GM10847 (cell line): Measurements from ENCODE around the gene ASS1.

ENCODE experiments used
- POLR2A ChIP-seq: IDR thresholded peaks from 2 replicates; pipeline ENCODE4 v1.6.1; 2011; ENCODE audit not compliant: insufficient read length; ENCODE audit errors: extremely low read depth

ASS1 gene

GRCh38 chr9:130501639-130502038 is 56.9 kb downstream of the ASS1 start:
- no peak for TF ChIP-seq POLR2A

- no peak for TF ChIP-seq POLR2A
Measured at GRCh38 chr9:130508218-130508617, 63.5 kb downstream of the ASS1 start.

GRCh38 chr9:130512199-130512598 is 67.4 kb downstream of the ASS1 start:
- TF ChIP-seq POLR2A, result no peak

- TF ChIP-seq POLR2A, result no peak
Measured at GRCh38 chr9:130513078-130513477, 68.3 kb downstream of the ASS1 start.

GRCh38 chr9:130518233-130518632 is 73.5 kb downstream of the ASS1 start:
- no peak for TF ChIP-seq POLR2A

GRCh38 chr9:130518943-130519799 is 74.4 kb downstream of the ASS1 start:
- TF ChIP-seq POLR2A, result no peak

- TF ChIP-seq POLR2A, result no peak
Measured at GRCh38 chr9:130519927-130520326, 75.2 kb downstream of the ASS1 start.

GRCh38 chr9:130521715-130522114 is 77.0 kb downstream of the ASS1 start:
- no peak for TF ChIP-seq POLR2A

GRCh38 chr9:130522233-130522808 is 77.6 kb downstream of the ASS1 start:
- no peak for TF ChIP-seq POLR2A

GRCh38 chr9:130523921-130524320 is 79.2 kb downstream of the ASS1 start:
- no peak for TF ChIP-seq POLR2A

- no peak for TF ChIP-seq POLR2A
Measured at GRCh38 chr9:130526193-130526853, 81.6 kb downstream of the ASS1 start.

- TF ChIP-seq POLR2A, result no peak
Measured at GRCh38 chr9:130526854-130527650, 82.3 kb downstream of the ASS1 start.

GRCh38 chr9:130527651-130528310 is 83.0 kb downstream of the ASS1 start:
- TF ChIP-seq POLR2A, result no peak

- no peak for TF ChIP-seq POLR2A
Measured at GRCh38 chr9:130528674-130529073, 83.9 kb downstream of the ASS1 start.

- TF ChIP-seq POLR2A, result no peak
Measured at GRCh38 chr9:130530938-130531337, 86.2 kb downstream of the ASS1 start.
